Upper lobe of left lung (tissue), 4 donors: ENCODE measurements around the gene LCT.

Source experiments
- POLR2A ChIP-seq, 4 donors: fragments of 450-650 bp; IDR thresholded peaks; one replicate each; pipeline ENCODE4 v1.5.1; 2016 to 2017; ENCODE audit warnings: antibody characterized with exemption in 4 of 4, mild to moderate bottlenecking in 2 of 4
- TF ChIP-seq, protein P1 (sequence below), 6 experiments: fragments of 450-650 bp in 4 of 6; fragments of 200-600 bp in 2 of 6; sonication (generic) in 2 of 6; IDR thresholded peaks; one replicate each; pipeline ENCODE4 v1.5.1; 2016 to 2019; ENCODE audit warnings: antibody characterized with exemption in 6 of 6

DNA sequence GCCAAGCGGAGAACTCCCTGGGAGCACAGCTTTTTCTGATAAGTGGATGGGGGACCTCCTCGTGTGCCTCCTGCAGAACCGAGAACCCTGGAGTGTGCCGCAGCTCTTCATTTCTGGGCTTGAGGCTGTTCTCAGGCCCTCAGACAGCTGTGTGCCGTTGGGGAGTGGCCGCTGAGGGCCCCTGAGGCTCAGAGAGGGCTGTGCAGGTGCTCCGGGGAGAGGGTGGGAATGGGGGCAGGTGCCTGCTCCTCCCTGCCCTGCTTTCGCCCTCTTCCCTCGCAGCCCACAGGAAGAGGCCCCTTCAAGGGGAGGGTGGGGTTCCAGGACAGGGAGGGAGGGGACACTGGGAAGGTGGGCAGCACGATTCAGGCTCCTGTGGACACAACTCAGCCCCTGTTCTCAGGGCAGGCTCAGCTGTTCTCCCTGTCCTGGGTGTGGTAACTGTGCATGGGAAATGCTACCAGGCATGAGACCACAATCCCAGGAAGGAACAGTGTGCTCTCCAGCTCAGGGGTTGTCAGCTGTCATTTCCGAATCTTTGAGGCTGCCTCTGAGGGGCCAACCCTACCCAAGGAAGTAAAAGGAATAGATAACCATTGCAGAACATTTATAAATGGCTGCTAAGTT, 11.3 kb downstream of the LCT start:
- TF ChIP-seq, protein P1, sequence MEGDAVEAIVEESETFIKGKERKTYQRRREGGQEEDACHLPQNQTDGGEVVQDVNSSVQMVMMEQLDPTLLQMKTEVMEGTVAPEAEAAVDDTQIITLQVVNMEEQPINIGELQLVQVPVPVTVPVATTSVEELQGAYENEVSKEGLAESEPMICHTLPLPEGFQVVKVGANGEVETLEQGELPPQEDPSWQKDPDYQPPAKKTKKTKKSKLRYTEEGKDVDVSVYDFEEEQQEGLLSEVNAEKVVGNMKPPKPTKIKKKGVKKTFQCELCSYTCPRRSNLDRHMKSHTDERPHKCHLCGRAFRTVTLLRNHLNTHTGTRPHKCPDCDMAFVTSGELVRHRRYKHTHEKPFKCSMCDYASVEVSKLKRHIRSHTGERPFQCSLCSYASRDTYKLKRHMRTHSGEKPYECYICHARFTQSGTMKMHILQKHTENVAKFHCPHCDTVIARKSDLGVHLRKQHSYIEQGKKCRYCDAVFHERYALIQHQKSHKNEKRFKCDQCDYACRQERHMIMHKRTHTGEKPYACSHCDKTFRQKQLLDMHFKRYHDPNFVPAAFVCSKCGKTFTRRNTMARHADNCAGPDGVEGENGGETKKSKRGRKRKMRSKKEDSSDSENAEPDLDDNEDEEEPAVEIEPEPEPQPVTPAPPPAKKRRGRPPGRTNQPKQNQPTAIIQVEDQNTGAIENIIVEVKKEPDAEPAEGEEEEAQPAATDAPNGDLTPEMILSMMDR (IDR thresholded peaks at IDR 0.05) = no peak
- no peak for TF ChIP-seq POLR2A (IDR thresholded peaks at IDR 0.05)
